Stimulated activated CD4-positive, alpha-beta T cell treated with anti-CD3 and anti-CD28 coated beads, Interleukin-1b, Interleukin-23, amount 100 ng/mL, for 48 hours (primary cell): ENCODE measurements around the gene UBE2F.
"Not testable (repeated sequence)": the region's sequence is repeated elsewhere in the genome, so short reads cannot be mapped to it uniquely, and the experiment has no call there.

ENCODE experiments used
- DNase-seq: peaks from one replicate; pipeline ENCODE4 v3.0.0-alpha.2; 2020

Gene UBE2F

GRCh38 chr2:238057696-238058575, 91.1 kb downstream of the UBE2F start:
- DNase-seq = not testable (repeated sequence)

GRCh38 chr2:238059505-238059904, 92.7 kb downstream of the UBE2F start:
- DNase-seq = no peak

GRCh38 chr2:238060096-238060541, 93.3 kb downstream of the UBE2F start:
- DNase-seq = no peak

GRCh38 chr2:238060542-238061314, 93.9 kb downstream of the UBE2F start, which contains the start of gene SCLY:
TSS of gene SCLY (plus strand) at chr2:238061001. CDS start at chr2:238061055, 54 bp downstream.
- DNase-seq = peak; percentile 97

- peak; percentile 36 for DNase-seq
These were observed 94.7 kb downstream of the UBE2F start for GRCh38 chr2:238061315-238062202.

- no peak for DNase-seq
These were observed 96.8 kb downstream of the UBE2F start for GRCh38 chr2:238063414-238064189.

GRCh38 chr2:238064376-238064775, 97.6 kb downstream of the UBE2F start:
- no peak for DNase-seq

GRCh38 chr2:238065071-238065846, 98.4 kb downstream of the UBE2F start:
- no peak for DNase-seq

- DNase-seq = no peak
These were observed 99.4 kb downstream of the UBE2F start for GRCh38 chr2:238066218-238066617.

GRCh38 chr2:238066718-238067117, 99.9 kb downstream of the UBE2F start:
- DNase-seq = peak; percentile 62

- no peak for DNase-seq
These were observed 101.1 kb downstream of the UBE2F start for GRCh38 chr2:238067939-238068338.

GRCh38 chr2:238069021-238069709, 102.4 kb downstream of the UBE2F start:
- DNase-seq = no peak

- DNase-seq = no peak
These were observed 103.1 kb downstream of the UBE2F start for GRCh38 chr2:238069877-238070276.

- no peak for DNase-seq
These were observed 108.6 kb downstream of the UBE2F start for GRCh38 chr2:238075397-238075796.

GRCh38 chr2:238077292-238077691, 110.5 kb downstream of the UBE2F start:
- DNase-seq = no peak

GRCh38 chr2:238079874-238080327, 113.1 kb downstream of the UBE2F start:
- no peak for DNase-seq

- no peak for DNase-seq
These were observed 113.7 kb downstream of the UBE2F start for GRCh38 chr2:238080518-238080917.

GRCh38 chr2:238081150-238081549, 114.3 kb downstream of the UBE2F start:
- no peak for DNase-seq

- DNase-seq = no peak
These were observed 114.7 kb downstream of the UBE2F start for GRCh38 chr2:238081561-238081960.

GRCh38 chr2:238082151-238082550, 115.3 kb downstream of the UBE2F start:
- DNase-seq = no peak
